ENCODE data around the gene APEH. TPM values are rescaled to one million over a fixed set of nuclear protein-coding genes. Genes with fewer than 3 reads are reported as not detected.
A peak's percentile ranks its signal among the peaks of the same experiment; 100 is the strongest.

APEH gene
- total RNA-seq, 3 donors from 2014 or later (not counting 1 experiment from before 2014, with no cell fraction given) = 62.8 to 95.7 (median 77.5) TPM

- Mint-ChIP-seq H3K4me3 (peak overlapping the region; percentile 93), H3K9me3 (no peaks in the 10 kb centered on the region), H3K36me3 (no peaks in the 10 kb centered on the region), H3K27me3 (ENCODE audit: low read depth in 2 of 2) (no peaks in the 10 kb centered on the region), H3K27ac (peak overlapping the region; percentile 87 to 93), H3K4me1 (peaks cover 27 to 42% of the 10 kb centered on the region in 2 donors)
- no peak for DNase-seq
- TF ChIP-seq, protein P1, sequence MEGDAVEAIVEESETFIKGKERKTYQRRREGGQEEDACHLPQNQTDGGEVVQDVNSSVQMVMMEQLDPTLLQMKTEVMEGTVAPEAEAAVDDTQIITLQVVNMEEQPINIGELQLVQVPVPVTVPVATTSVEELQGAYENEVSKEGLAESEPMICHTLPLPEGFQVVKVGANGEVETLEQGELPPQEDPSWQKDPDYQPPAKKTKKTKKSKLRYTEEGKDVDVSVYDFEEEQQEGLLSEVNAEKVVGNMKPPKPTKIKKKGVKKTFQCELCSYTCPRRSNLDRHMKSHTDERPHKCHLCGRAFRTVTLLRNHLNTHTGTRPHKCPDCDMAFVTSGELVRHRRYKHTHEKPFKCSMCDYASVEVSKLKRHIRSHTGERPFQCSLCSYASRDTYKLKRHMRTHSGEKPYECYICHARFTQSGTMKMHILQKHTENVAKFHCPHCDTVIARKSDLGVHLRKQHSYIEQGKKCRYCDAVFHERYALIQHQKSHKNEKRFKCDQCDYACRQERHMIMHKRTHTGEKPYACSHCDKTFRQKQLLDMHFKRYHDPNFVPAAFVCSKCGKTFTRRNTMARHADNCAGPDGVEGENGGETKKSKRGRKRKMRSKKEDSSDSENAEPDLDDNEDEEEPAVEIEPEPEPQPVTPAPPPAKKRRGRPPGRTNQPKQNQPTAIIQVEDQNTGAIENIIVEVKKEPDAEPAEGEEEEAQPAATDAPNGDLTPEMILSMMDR (IDR thresholded peaks at IDR 0.05) = no peak
- peaks cover 39% of the 10 kb centered on the region for H3K4me1 ChIP-seq (ENCODE audit: control insufficient read depth, insufficient read depth, low read length)
- H3K4me3 ChIP-seq (ENCODE audit: low read length) = peak overlapping the region; percentile 75
- 19% methylated on average over 33 of the region's 33 CpGs for WGBS (ENCODE audit: insufficient coverage)
- H3K36me3 ChIP-seq (ENCODE audit: control insufficient read depth, insufficient read depth, low read length) = peaks cover 10% of the 10 kb centered on the region
- H3K9me3 ChIP-seq (ENCODE audit: control insufficient read depth, insufficient read depth, low read length) = no peaks in the 10 kb centered on the region
- no peaks in the 10 kb centered on the region for H3K27me3 ChIP-seq (ENCODE audit: control insufficient read depth, insufficient read depth, low read length)
- no peak for ATAC-seq
- H3K27ac ChIP-seq (ENCODE audit: low read length) = no peak overlapping the region
- intact Hi-C loops (cut with micrococcal nuclease) = loop anchor here (1.0 to 2.0 kb wide), 2 partner anchors 30 to 67 kb away; partner anchors contain the start of genes IP6K1, MST1 and RNF123
Measured at GRCh38 chr3:49718858-49719213, 44.7 kb downstream of the APEH start.

- Histone ChIP-seq H3K27me3 (ENCODE audit: control insufficient read depth, insufficient read depth, low read length) (no peaks in the 10 kb centered on the region), H3K27ac (ENCODE audit: low read length) (peak within 1 kb of the TSS; percentile 71), H3K36me3 (ENCODE audit: control insufficient read depth, insufficient read depth, low read length) (peaks cover 10% of the 10 kb centered on the region), H3K4me3 (ENCODE audit: low read length) (peak within 1 kb of the TSS; percentile 75), H3K4me1 (ENCODE audit: control insufficient read depth, insufficient read depth, low read length) (peaks cover 42% of the 10 kb centered on the region), H3K9me3 (ENCODE audit: control insufficient read depth, insufficient read depth, low read length) (no peaks in the 10 kb centered on the region)
- TF ChIP-seq, protein P1 (IDR thresholded peaks at IDR 0.05) = peak; percentile 85
- intact Hi-C loops (cut with micrococcal nuclease) = loop anchor here (1.0 to 2.0 kb wide), 2 partner anchors 31 to 67 kb away; partner anchors contain the start of genes IP6K1, MST1 and RNF123
- Mint-ChIP-seq H3K27me3 (ENCODE audit: low read depth in 2 of 2) (no peaks in the 10 kb centered on the region), H3K27ac (peak within 1 kb of the TSS; percentile 87 to 93), H3K9me3 (no peaks in the 10 kb centered on the region), H3K36me3 (no peaks in the 10 kb centered on the region), H3K4me3 (peak within 1 kb of the TSS; percentile 93), H3K4me1 (peaks cover 32 to 42% of the 10 kb centered on the region in 2 donors)
- ATAC-seq (peak; percentile 74 to 86 (median 75)), DNase-seq (peak; percentile 92 to 93)
- WGBS (ENCODE audit: insufficient coverage) = under 1% methylated on average over 50 of the region's 50 CpGs
Measured at GRCh38 chr3:49719214-49719884, 45.2 kb downstream of the APEH start, which contains the start of gene AMIGO3. AMIGO3 (minus strand) TSS chr3:49719684; CDS start chr3:49719465, 219 bp downstream.

DNA sequence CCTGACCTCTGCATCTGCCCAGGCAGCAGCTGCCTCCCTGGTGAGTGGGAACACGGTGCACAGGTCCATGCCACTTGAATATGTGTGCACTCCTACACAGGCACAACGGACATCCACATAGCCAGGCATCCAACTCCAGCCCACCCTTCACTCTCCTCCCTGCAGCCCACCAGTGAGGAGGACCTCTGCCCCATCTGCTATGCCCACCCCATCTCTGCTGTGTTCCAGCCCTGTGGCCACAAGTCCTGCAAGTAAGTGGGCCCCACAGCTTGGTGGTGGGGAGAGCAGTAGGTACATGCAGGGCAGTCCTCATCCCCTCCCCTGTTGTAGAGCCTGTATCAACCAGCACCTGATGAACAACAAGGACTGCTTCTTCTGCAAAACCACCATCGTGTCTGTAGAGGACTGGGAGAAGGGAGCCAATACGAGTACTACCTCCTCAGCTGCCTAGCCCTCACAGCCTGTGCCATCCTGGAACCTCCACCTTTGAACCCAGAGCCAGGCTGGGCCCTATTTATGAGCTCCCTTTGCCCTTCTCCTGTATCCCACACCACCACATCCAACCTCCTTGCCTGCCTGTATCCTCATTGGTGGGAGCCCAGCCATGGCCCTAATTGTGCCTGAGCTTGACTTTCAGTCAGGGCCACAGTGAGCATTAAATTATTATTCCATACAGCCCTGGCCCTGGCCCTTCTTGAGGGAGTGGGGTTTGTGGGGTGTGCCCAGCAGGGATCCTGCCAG, 46.9 kb downstream of the APEH start:
- peak in 1 of 2 donors; percentile 23 for DNase-seq
- no peaks in the 10 kb centered on the region for H3K36me3 Mint-ChIP-seq
- intact Hi-C loops (cut with micrococcal nuclease) = no loop called here
- H3K4me3 Mint-ChIP-seq = peak overlapping the region; percentile 13
- peak overlapping the region; percentile 29 to 38 for H3K27ac Mint-ChIP-seq
- peaks cover 51% of the 10 kb centered on the region for H3K4me1 ChIP-seq (ENCODE audit: control insufficient read depth, insufficient read depth, low read length)
- no peak for ATAC-seq
- WGBS (ENCODE audit: insufficient coverage) = 94% methylated on average over 4 of the region's 4 CpGs
- H3K27ac ChIP-seq (ENCODE audit: low read length) = no peak overlapping the region
- no peaks in the 10 kb centered on the region for H3K9me3 Mint-ChIP-seq
- H3K9me3 ChIP-seq (ENCODE audit: control insufficient read depth, insufficient read depth, low read length) = no peaks in the 10 kb centered on the region
- TF ChIP-seq, protein P1 (IDR thresholded peaks at IDR 0.05) = no peak
- H3K4me3 ChIP-seq (ENCODE audit: low read length) = no peak overlapping the region
- H3K36me3 ChIP-seq (ENCODE audit: control insufficient read depth, insufficient read depth, low read length) = peaks cover 10% of the 10 kb centered on the region
- peaks cover 34 to 46% of the 10 kb centered on the region in 2 donors for H3K4me1 Mint-ChIP-seq
- H3K27me3 Mint-ChIP-seq (ENCODE audit: low read depth in 2 of 2) = no peaks in the 10 kb centered on the region
- no peaks in the 10 kb centered on the region for H3K27me3 ChIP-seq (ENCODE audit: control insufficient read depth, insufficient read depth, low read length)

All from natural killer cell (primary cell).